Esophagus muscularis mucosa (tissue), 3 donors: ENCODE measurements around the gene GPR4.
"Not testable (repeated sequence)": the region's sequence is repeated elsewhere in the genome, so short reads cannot be mapped to it uniquely, and the experiment has no call there.

Experiments
- CTCF ChIP-seq, 3 experiments: fragments of 200-600 bp in 2 of 3; fragments of 450-650 bp in 1 of 3; sonication (generic) in 2 of 3; IDR thresholded peaks; one replicate each; pipeline ENCODE4 v1.5.1; 2017 to 2019; ENCODE audit warnings: antibody characterized with exemption in 3 of 3, mild to moderate bottlenecking in 2 of 3, moderate library complexity in 1 of 3
- POLR2A ChIP-seq: fragments of 450-650 bp; IDR thresholded peaks from one replicate; pipeline ENCODE4 v1.6.1; 2017; ENCODE audit warnings: antibody characterized with exemption, moderate library complexity, mild to moderate bottlenecking, low read depth

- not testable (repeated sequence) for TF ChIP-seq CTCF (IDR thresholded peaks at IDR 0.05); POLR2A
These were observed 26.2 kb upstream of the GPR4 start for GRCh38 chr19:45628219-45628618.
